ENCODE results near the gene ZNF385B.

ZNF385B gene

DNA sequence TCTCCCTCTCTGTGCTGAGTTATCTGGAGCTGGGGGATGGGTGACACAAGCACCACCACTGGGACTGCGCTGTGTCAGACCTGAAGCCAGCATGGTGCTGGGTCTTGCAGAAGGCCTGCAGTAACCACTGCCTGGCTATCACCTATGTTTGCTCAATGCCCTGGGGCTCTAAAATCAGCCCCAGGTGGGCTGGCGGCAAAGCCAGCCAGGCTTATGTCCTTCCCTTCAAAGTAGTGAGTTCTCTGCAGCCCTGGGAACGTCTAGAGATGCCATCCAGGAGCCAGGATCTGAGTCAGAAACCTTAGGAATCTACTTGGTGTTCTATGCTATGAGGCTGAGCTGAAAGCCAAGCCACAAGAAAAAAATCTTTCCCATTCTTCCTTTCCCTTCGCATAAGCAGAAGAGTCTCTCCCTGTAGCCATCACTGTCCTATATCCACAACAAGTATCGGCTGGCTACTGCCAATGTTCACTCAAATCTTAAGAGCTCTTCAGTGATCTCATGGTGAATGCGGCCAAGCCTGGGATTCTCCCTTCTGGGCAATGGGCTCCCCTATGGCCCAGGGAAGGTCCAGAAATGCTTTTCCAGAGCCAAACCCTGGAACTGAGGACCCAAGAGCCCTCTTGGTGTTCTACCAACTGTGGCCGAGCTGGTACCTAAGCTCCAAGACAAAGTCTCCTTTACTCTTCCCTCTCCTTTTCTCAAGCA, 248.7 kb downstream of the ZNF385B start:
- TF ChIP-seq CTCF (IDR thresholded peaks at IDR 0.05): no peak
- no peak overlapping the region for H3K9ac ChIP-seq
- H3K4me1 ChIP-seq: no peaks in the 10 kb centered on the region
- H3K27ac ChIP-seq: no peak overlapping the region
- no peaks in the 10 kb centered on the region for H3K79me2 ChIP-seq
- H3K27me3 ChIP-seq (ENCODE audit: control insufficient read depth, insufficient read depth, low read length): no peaks in the 10 kb centered on the region
- no peak overlapping the region for H3K4me2 ChIP-seq (ENCODE audit: low read length)
- no peaks in the 10 kb centered on the region for H3K36me3 ChIP-seq (ENCODE audit: control insufficient read depth, insufficient read depth, low read length)
- H3K9me3 ChIP-seq (ENCODE audit: control insufficient read depth, low read length): no peaks in the 10 kb centered on the region
- H2AFZ ChIP-seq: no peak overlapping the region
- H3K4me3 ChIP-seq (ENCODE audit: low read depth, low read length): no peak overlapping the region

DNA sequence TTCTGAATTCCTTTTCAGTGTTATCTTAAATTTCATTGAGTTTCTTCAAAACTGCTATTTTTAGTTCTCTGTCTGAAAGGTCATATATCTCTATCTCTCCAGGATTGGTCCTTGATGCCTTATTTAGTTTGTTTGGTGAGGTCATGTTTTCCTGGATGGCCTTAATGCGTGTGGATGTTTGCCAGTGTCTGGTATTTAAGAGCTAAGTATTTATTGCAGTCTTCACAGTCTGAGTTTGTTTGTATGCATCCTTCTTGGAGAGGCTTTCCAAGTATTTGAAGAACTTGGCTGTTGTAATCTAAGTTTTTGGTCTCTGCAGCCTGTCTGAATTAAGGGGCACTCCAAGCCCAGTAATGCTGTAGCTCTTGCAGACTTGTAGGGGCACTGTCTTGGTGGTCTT, 249.3 kb downstream of the ZNF385B start:
- Histone ChIP-seq H3K4me3 (ENCODE audit: low read depth, low read length) (no peak overlapping the region), H3K27ac (no peak overlapping the region), H3K9ac (no peak overlapping the region), H3K4me2 (ENCODE audit: low read length) (no peak overlapping the region), H3K27me3 (ENCODE audit: control insufficient read depth, insufficient read depth, low read length) (no peaks in the 10 kb centered on the region), H3K4me1 (no peaks in the 10 kb centered on the region), H3K36me3 (ENCODE audit: control insufficient read depth, insufficient read depth, low read length) (no peaks in the 10 kb centered on the region), H3K79me2 (no peaks in the 10 kb centered on the region), H3K9me3 (ENCODE audit: control insufficient read depth, low read length) (no peaks in the 10 kb centered on the region), H2AFZ (no peak overlapping the region)
- TF ChIP-seq CTCF (IDR thresholded peaks at IDR 0.05): no peak

- no peaks in the 10 kb centered on the region for H3K4me1 ChIP-seq
- no peaks in the 10 kb centered on the region for H3K27me3 ChIP-seq (ENCODE audit: control insufficient read depth, insufficient read depth, low read length)
- no peaks in the 10 kb centered on the region for H3K9me3 ChIP-seq (ENCODE audit: control insufficient read depth, low read length)
- no peak overlapping the region for H3K4me2 ChIP-seq (ENCODE audit: low read length)
- H3K9ac ChIP-seq: no peak overlapping the region
- H3K79me2 ChIP-seq: no peaks in the 10 kb centered on the region
- H3K4me3 ChIP-seq (ENCODE audit: low read depth, low read length): no peak overlapping the region
- TF ChIP-seq CTCF (IDR thresholded peaks at IDR 0.05): no peak
- H2AFZ ChIP-seq: no peak overlapping the region
- H3K36me3 ChIP-seq (ENCODE audit: control insufficient read depth, insufficient read depth, low read length): no peaks in the 10 kb centered on the region
- H3K27ac ChIP-seq: no peak overlapping the region
Observed at GRCh38 chr2:179606141-179606540, 255.3 kb downstream of the ZNF385B start.

DNA sequence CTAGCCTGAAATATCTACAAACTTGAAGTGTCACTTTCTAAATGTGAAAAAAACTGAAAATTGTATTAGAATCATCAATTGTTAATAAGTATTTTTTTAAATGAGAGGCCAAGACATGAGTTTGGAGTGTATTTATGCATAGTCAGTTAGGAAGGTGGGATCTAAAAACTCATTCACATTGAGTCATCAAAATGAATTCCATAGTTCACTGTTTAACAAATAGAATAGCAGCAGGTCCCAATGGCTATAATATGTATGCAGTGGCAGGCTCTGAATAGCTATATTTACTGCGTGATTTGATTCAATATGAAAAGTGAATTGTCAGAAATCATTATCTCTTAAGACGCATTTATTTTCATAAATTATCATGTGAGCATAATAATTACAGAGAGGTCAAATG, 256.1 kb downstream of the ZNF385B start:
- H3K79me2 ChIP-seq: no peaks in the 10 kb centered on the region
- H3K4me1 ChIP-seq: no peaks in the 10 kb centered on the region
- H3K27me3 ChIP-seq (ENCODE audit: control insufficient read depth, insufficient read depth, low read length): no peaks in the 10 kb centered on the region
- H3K27ac ChIP-seq: no peak overlapping the region
- no peak overlapping the region for H3K9ac ChIP-seq
- TF ChIP-seq CTCF (IDR thresholded peaks at IDR 0.05): no peak
- no peak overlapping the region for H3K4me3 ChIP-seq (ENCODE audit: low read depth, low read length)
- H3K36me3 ChIP-seq (ENCODE audit: control insufficient read depth, insufficient read depth, low read length): no peaks in the 10 kb centered on the region
- H3K9me3 ChIP-seq (ENCODE audit: control insufficient read depth, low read length): no peaks in the 10 kb centered on the region
- no peak overlapping the region for H2AFZ ChIP-seq
- H3K4me2 ChIP-seq (ENCODE audit: low read length): no peak overlapping the region

GRCh38 chr2:179604598-179604997, 256.8 kb downstream of the ZNF385B start:
- no peak overlapping the region for H3K4me2 ChIP-seq (ENCODE audit: low read length)
- H3K27me3 ChIP-seq (ENCODE audit: control insufficient read depth, insufficient read depth, low read length): no peaks in the 10 kb centered on the region
- H2AFZ ChIP-seq: no peak overlapping the region
- no peaks in the 10 kb centered on the region for H3K79me2 ChIP-seq
- H3K4me3 ChIP-seq (ENCODE audit: low read depth, low read length): no peak overlapping the region
- no peaks in the 10 kb centered on the region for H3K9me3 ChIP-seq (ENCODE audit: control insufficient read depth, low read length)
- no peaks in the 10 kb centered on the region for H3K4me1 ChIP-seq
- H3K9ac ChIP-seq: no peak overlapping the region
- no peak overlapping the region for H3K27ac ChIP-seq
- TF ChIP-seq CTCF (IDR thresholded peaks at IDR 0.05): no peak
- no peaks in the 10 kb centered on the region for H3K36me3 ChIP-seq (ENCODE audit: control insufficient read depth, insufficient read depth, low read length)
